Neural progenitor cell (in vitro differentiated cells): ENCODE data around the gene PCARE.

ENCODE experiments used
- EZH2 ChIP-seq: fragments of 200-600 bp; sonication (generic); IDR thresholded peaks from 2 replicates; pipeline ENCODE4 v1.6.1; 2017; ENCODE audit warnings: antibody characterized with exemption, mild to moderate bottlenecking, moderate library complexity
- EZH2phosphoT487 ChIP-seq: fragments of 200-600 bp; sonication (generic); IDR thresholded peaks from 2 replicates; pipeline ENCODE4 v1.6.1; 2017; ENCODE audit warnings: antibody characterized with exemption
- TF ChIP-seq, protein P1 (sequence below): fragments of 200-600 bp; sonication (generic); IDR thresholded peaks from 2 replicates; pipeline ENCODE4 v1.5.1; 2017; ENCODE audit warnings: antibody characterized with exemption, mild to moderate bottlenecking

- TF ChIP-seq, protein P1, sequence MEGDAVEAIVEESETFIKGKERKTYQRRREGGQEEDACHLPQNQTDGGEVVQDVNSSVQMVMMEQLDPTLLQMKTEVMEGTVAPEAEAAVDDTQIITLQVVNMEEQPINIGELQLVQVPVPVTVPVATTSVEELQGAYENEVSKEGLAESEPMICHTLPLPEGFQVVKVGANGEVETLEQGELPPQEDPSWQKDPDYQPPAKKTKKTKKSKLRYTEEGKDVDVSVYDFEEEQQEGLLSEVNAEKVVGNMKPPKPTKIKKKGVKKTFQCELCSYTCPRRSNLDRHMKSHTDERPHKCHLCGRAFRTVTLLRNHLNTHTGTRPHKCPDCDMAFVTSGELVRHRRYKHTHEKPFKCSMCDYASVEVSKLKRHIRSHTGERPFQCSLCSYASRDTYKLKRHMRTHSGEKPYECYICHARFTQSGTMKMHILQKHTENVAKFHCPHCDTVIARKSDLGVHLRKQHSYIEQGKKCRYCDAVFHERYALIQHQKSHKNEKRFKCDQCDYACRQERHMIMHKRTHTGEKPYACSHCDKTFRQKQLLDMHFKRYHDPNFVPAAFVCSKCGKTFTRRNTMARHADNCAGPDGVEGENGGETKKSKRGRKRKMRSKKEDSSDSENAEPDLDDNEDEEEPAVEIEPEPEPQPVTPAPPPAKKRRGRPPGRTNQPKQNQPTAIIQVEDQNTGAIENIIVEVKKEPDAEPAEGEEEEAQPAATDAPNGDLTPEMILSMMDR: no peak
- TF ChIP-seq EZH2phosphoT487 (no peak), EZH2 (no peak)
Observed at GRCh38 chr2:29014811-29015421, 59.4 kb downstream of the PCARE start.
